Embryonic facial prominence (tissue), 1 donor: ENCODE data around the gene KRTAP10-5.
"Not testable (repeated sequence)": the region's sequence is repeated elsewhere in the genome, so short reads cannot be mapped to it uniquely, and the experiment has no call there.

Experiments used
- DNase-seq: peaks from one replicate; pipeline ENCODE4 v3.0.0-alpha.2; 2016; ENCODE audit errors: extremely low spot score

Gene KRTAP10-5, protein sequence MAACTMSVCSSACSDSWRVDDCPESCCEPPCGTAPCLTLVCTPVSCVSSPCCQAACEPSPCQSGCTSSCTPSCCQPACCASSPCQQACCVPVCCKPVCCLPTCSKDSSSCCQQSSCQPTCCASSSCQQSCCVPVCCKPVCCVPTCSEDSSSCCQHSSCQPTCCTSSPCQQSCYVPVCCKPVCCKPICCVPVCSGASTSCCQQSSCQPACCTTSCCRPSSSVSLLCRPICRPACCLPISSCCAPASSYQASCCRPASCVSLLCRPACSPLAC

DNA sequence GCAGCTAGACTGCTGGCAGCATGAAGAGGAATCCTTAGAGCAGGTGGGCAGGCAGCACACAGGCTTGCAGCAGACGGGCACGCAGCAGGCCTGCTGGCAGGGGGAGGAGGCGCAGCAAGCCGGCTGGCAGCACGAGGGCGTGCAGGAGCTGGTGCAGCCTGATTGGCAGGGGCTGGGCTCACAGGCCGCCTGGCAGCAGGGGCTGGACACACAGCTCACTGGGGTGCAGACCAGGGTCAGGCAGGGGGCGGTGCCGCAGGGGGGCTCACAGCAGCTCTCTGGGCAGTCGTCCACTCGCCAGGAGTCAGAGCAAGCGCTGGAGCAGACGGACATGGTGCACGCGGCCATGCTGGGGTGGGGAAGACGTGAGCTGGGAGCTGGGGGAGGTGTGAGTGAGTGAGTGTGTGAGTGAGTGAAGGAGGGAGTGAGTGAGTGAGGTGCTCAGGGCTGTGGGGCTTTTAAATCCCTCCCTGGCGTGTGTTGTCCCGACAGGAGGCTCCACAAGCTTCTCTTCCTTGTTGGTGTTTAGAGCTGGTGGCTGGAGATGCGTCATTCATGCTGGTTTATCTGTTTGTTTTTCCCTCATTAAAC lies at the start of gene KRTAP10-5:
Gene KRTAP10-5, minus strand, starts transcription at position 374 of the 591 bp plus-strand sequence. Its CDS starts 26 bp downstream, at position 348.
- DNase-seq: not testable (repeated sequence)

DNA sequence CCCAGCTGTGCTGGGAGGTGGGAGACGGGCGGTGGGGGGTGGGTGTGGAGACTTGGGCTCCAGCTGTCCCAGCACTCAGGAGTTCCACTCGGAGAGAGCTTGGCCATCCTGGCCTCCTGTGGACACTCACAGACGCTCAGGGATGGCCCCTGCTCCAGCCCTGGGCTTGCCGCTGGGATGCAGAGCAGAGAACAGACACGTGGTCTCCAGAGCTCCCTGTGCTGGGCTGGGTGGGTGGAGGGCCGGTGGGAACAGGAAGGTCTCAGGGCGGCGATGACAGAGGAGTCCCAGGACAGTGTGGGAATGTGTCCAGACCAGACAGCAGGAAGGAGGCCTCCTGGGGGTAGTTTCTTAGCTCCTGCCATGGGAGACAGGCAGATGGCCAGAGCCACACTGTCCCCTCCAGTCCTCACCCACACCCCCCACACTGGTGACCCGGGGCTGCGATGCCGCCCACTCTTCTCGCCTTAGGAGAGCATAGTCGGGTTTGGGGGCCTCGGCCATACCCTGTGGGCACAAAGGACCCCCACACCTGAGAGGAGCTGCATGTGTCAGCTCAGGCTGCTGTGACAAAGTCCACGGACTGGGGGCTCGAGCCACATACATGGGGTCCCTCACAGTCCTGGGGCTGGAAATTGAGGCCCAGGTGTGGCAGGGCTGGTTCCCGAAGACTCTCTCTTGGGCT lies 48.4 kb upstream of the KRTAP10-5 start:
- DNase-seq: no peak

DNA sequence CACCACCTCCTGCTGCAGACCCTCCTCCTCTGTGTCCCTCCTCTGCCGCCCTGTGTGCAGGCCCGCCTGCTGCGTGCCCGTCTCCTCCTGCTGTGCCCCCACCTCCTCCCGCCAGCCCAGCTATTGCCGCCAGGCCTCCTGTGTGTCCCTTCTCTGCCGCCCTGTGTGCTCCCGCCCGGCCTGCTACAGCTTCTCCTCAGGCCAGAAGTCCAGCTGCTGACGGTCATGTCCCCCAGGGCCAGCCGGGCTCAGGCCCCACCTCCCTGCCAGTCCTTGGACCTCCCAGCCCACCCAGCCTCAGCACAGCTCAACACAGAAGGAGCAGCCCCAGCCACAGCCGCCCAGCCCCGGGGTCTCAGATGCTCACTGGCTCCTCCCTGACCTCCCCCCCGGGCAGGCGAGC lies 47.4 kb upstream of the KRTAP10-5 start:
- not testable (repeated sequence) for DNase-seq

DNA sequence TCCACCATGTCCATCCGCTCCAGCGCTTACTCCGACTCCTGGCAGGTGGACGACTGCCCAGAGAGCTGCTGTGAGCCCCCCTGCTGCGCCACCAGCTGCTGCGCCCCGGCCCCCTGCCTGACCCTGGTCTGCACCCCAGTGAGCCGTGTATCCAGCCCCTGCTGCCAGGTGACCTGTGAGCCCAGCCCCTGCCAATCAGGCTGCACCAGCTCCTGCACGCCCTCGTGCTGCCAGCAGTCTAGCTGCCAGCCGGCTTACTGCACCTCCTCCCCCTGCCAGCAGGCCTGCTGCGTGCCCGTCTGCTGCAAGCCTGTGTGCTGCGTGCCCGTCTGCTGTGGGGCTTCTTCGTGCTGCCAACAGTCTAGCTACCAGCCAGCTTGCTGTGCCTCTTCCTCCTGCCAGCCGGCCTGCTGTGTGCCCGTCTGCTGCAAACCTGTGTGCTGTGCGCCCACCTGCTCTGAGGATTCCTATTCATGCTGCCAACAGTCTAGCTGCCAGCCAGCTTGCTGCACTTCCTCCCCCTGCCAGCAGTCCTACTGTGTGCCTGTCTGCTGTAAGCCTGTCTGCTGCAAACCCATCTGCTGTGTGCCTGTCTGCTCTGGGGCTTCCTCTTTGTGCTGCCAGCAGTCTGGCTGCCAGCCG lies 46.9 kb upstream of the KRTAP10-5 start:
- not testable (repeated sequence) for DNase-seq

DNA sequence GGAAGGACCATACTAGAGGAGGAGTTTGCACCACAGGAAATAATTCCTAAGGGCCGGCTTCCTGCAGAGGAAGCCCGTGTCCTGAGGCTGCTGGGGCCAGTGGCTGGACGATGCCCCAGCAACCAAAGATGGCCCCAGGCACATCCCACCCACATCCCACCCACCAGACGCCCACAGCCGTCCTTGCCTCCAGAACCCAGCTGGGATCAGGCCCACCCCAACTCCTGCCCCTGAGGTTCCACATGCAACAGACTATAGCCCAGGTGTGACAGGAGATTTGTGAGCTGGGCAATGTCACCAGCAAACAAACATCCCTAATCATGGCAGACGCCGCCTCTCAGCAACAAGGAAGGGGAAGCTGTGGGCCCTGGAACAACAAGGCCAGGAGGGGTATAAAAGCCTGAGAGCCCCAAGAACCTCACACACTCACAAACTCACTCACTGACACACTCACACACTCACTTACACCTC lies 46.3 kb upstream of the KRTAP10-5 start, which contains the start of gene KRTAP10-9:
Gene KRTAP10-9, plus strand, starts transcription at position 421 of the 471 bp plus-strand sequence. CDS start 79 bp downstream, outside the sequence.
- DNase-seq: no peak

DNA sequence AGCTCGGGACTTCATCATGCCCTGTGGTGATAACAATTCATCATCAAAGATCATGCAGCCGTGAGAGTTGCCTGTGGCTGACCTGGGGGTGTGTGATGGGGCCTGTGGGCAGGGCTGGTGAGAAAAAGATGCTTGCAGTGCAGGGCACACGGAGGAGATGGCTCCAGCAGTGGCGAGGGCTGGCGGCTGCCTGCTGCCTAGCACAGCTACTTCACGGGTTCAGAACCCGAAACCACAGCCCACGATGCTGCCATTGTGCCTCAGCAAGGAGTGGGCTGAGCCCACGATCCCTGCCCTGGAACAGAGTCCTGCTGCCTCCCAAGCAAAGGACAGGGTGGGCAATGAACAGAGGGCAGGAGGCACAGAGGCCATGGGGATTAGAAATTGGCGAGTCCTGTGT lies 45.9 kb upstream of the KRTAP10-5 start:
- no peak for DNase-seq

DNA sequence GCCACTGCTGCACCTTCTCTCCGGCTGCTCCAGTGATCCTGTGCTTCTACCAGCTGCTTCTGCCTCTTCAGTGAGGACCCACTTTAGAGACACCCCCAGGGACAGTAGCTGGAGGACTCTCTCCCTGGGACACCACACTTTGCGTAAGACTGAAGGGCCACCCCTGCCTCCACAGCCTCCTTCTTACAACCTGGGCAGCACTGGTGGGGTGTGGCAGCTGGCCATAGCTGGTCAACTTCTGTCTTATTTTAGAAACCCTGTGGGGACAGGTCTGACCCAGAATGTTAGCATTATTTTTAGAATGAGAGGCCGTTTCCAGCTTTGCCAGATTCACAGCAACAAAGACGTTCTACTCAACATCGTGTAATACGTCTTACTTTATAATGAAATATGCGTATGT lies 45.4 kb upstream of the KRTAP10-5 start:
- no peak for DNase-seq

DNA sequence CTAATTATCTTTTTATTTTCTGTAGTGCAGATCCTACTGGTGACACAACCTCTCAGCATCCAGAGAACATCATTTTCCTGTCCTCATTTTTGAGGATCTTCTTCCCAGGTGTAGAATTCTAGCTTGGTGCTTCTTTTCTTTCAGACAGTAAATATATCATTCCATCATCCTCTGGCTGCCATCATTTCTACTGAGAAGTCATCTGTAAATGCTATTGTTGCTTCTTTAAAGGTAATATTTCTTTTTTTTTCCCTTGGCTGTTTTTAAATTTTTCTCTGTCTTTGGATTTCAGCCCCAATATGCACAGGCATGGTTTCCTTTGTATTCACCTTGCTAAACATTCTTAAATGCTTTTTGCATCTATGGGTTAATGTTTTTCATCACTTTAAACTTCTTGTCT lies 43.2 kb upstream of the KRTAP10-5 start:
- DNase-seq: no peak

DNA sequence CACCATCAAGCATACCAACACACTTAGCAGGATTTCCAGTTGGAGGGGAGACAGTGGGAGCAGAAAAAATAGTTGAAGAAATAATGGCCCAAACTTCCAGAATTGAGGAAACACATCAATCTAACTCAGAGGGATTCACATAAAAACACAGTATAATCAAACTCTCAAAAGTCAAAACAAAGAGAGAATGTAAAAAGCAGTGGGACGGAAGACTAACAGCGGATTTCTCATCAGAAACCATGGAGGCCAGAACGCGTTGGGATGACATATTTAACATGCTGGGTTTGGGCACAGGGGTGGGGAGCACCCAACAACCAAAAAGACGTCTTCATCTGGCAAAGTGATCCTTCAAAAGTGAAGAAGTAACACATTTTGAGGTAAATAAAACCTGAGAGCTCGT lies 39.5 kb upstream of the KRTAP10-5 start:
- no peak for DNase-seq

DNA sequence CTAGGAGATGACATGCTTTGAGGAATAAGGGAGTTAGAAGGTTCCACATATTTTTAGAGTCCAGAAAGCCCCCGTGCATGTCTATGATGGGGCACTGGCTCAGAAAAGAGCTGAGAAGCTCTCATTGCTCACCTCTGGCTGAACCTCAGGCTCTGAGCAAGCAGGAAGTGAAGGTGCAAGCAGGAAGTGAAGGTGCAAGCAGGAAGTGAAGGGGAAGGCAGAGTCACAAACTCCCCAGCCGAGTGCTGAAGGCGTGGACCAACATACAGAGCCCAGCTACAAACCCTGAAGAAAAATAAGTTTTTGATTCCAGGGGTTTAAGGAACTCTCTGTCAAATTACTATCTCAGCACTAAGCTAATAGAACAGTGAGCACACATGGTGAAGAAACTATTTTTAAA lies 38.5 kb upstream of the KRTAP10-5 start:
- DNase-seq: no peak

DNA sequence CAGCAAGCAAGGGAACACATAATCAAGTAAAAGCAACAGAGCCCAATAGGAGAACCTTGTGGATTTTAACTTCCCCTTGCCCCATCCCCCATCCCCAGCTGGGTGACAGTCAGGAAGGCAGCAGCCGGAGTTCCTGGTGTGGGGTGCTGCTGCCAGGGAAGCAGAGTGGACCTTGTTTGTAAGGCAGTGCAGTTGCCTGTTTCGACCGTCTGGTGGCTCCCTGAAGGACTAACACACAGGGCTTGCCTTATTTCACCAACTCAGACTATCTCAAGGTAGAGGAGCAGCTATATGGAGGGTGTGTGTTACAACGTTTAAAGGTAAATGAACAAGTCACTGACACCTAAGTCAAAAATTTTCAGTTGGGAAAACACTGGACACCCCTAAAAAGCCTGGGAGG lies 38.1 kb upstream of the KRTAP10-5 start:
- no peak for DNase-seq

DNA sequence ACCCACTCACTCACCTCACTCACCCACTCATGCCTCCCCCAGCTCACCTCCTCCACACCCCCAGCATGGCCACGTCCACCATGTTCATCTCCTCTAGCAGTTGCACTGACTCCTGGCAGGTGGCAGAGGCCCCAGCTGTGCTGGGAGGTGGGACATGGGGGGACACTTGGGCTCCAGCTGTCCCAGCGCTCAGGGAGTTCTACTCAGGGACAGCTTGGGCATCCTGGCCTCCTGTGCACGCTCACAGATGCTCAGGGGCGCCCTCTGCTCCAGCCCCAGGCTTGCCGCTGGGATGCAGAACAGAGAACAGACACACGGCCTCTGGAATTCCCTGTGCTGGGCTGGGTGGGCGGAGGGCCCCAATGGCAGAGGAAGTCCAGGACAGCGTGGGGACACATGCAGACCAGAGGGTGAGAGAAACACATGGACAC lies 36.7 kb upstream of the KRTAP10-5 start:
- no peak for DNase-seq

DNA sequence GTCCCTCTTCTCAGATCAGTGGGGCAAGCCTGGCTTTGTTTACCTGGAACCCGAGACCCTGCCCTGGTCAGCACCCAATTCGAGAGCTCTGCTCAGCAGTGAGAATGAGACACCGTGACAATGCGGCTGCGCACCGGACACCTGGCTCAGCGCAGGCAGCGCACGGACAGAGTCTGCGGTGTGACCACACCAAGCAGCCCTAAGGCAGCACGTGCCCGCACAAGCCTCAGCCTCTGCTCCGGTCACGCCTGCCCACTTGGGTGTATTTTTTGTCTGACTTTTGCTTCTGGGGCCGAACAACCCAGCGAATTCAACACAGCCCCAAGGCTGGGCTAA lies 36.2 kb upstream of the KRTAP10-5 start:
- DNase-seq: no peak

DNA sequence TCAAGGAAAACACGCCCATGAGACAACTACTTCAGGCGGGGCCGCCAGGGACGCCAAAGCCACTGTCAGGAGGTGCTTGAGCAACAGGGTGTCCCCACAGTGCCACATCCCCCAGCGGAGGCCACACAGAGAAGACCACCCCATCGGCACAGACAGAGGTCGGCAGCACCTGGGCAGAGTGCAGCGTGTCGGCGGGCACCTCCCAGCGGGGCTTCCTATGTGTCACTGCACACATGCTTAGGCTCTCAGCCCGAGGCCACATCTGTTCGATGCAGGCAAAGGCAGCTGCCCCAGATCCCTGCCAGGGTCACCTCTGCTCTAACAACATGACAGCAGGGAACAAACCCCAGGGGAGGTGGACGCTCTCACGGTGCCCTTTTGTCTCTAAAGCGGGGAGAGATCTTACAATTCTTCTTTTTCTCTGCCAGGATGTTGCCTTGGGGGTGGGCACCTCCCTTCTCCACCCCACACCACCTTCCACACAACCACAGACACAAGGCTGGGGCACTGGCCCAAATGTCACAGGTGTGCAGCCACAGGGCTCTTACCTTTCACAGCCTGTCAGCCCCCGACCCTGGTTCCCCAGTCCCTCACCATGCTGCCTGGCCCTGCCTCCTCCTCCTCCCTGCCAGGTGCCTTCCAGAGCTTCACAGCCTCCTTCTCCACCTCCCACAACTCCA lies 35.6 kb upstream of the KRTAP10-5 start:
- DNase-seq: no peak

DNA sequence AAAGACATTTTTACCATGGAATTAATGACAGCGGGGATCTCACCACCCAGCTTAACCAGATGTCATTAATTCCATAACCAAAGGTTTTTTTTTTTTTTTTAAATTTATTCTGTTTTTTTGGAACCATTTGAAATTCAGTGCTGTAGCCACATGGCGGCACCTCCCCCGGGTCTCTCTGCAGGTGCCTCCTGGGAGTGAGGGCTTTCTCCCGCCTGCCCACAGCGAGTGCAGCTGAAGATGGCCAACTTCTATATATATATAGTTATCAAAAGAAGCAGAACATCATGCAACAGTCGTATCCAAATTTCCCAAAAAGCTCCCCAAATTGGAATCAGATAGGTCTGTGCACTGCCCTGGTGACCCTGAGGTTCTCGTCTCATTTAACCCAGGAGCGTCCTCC lies 35.1 kb upstream of the KRTAP10-5 start:
- no peak for DNase-seq

DNA sequence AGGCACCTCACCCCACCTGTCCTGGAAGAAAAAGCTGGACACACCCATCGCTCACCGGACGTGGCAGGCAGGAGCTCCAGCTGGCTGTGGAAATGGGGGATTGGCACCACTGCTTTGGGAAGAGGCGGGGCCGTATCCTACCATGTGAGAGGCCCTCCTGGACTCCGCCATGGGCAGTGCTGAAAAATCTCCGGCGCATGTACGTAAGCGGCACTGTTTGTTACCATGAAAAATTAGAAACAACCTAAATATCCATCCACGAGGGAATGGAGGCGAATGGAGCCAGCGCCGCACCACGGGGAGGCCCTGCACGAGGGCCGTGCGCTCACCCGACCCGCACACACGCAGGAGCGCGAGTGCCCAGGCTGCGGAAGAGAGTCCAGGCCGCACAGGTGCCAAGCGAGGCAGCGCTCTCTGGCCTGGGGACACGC lies 34.6 kb upstream of the KRTAP10-5 start:
- DNase-seq: no peak

DNA sequence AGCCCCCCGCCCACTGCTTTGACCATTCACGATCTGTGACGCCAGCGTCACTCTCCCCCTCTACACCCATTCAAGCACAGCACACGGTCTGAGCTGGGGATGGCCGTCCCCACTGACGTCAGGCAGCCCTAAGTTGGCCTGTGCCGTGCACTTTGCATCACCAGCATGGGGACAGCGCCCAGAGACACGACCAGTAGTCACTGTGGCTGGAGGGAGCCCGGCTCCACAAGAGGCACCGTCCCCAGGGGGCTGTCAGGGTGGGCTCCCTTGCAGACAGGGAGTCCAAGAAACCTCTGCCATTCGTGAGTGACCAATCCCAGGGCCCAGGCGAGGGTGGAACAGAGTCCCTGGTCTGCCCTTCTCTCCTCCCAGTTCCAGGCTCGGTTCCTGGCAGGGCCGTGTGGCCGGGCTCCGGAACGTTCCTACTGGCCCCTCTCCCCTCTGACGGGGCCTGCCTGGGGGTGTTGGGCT lies 33.8 kb upstream of the KRTAP10-5 start:
- no peak for DNase-seq

DNA sequence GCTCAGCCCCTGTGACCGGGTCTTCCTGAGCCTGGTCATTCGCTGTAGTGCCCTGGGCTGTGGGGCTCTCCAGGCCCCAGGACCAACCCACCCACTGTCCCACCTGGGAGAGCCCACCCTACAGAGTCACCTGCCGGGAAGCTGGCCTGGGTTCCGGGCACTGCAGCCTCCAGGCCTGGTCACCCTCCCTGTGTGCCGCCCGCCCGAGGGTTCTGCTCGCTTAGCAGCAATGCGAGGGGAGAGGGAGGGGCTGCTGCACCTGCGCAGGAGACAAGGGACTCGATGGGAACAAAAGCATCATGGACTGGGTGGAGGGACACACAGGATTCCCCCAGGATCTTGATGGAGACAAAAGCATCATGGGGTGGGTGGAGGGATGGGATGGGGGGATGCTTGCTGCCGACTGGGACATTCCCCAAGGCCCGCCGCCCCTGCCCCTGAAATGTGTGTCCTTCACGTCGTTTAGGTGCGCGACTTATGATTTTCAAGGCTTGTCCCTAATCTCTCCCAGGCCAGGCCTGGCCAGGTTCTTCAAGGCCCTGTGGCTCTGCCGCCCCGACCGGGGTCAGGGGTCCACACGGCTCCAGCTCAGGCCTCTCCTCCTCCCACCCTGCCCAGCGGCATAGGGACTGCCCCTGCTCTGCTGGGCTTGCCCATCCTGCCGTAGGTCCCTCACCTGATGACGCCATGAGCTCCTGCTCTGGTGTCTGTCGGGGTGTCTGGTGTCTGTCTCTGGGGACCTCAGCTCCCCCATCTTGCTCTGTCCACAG lies 33.2 kb upstream of the KRTAP10-5 start:
- no peak for DNase-seq

DNA sequence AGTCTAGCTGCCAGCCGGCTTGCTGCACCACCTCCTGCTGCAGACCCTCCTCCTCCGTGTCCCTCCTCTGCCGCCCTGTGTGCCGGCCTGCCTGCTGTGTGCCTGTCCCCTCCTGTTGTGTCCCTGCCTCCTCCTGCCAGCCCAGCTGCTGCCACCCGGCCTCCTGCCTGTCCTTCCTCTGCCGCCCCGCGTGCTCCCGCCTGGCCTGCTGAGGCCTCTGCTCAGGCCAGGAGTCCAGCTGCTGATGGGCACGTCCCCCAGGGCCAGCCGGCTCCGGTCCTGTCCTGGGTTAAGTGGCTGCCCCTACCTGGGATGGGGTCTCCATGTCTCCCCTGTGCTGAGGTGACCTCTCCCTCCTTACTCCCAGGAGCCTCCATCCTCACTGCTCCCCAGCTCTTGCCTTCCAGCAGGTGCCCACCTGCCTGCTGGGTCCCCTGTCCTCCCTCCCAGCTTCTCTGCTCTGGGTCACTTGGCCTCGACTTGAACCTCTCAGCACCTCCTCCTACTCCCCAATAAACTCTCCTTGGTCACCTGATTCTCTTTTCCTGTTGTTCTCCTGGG lies 32.3 kb upstream of the KRTAP10-5 start:
- no peak for DNase-seq

DNA sequence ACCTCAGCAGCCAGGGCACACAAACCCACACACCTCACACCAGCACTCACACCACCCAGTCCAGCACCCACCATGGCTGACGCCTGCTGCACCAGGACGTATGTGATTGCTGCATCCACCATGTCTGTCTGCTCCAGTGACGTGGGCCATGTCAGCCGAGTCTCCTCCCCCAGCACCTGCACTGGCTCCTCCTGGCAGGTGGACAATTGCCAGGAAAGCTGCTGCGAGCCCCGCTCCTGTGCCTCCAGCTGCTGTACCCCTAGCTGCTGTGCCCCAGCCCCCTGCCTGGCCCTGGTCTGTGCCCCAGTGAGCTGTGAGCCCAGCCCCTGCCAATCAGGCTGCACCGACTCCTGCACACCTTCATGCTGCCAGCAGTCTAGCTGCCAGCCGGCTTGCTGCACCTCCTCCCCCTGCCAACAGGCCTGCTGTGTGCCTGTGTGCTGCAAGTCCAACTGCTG lies 31.7 kb upstream of the KRTAP10-5 start, which contains the start of gene KRTAP10-8:
Gene KRTAP10-8, plus strand, starts transcription at position 51 of the 458 bp plus-strand sequence. Its CDS starts 22 bp downstream, at position 73.
- no peak for DNase-seq
